ENCODE measurements around the gene ATP8A2.
"Not testable (repeated sequence)": the region's sequence is repeated elsewhere in the genome, so short reads cannot be mapped to it uniquely, and the experiment has no call there.

ATP8A2 gene

DNA sequence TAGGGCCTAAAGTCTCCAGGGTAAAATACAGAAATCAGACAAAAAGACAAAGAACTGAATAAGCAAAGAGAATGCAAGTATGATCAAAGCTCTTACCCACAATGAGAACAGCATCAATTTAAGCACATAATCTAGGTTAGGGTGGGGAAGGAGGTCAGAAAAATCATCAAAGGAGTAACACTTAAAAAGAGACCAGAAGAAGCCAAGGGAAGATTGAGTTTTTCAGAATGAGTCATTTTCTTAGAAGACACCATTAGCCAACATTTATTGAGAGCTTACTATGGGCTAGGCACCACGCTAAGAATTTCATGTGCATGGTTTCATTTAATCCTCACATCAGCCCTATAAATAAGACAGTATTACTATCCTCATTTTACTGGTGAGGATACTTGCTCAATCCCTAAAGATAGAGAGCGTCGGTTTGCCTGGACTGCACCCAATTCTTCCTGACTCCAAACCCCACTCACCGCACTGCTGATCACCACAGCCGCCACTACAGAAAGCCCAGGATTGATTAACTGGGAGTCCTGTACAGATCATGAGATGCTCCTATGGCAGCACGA, 681.7 kb downstream of the ATP8A2 start:
- no peak overlapping the region for H2AFZ ChIP-seq (ENCODE audit: low read length, unreplicated experiment)
- H3K36me3 ChIP-seq (ENCODE audit: insufficient read depth, low read length), result no peaks in the 10 kb centered on the region
- no peak overlapping the region for H3K27ac ChIP-seq (ENCODE audit: low read depth, low read length)
- no peaks in the 10 kb centered on the region for H3K79me2 ChIP-seq (ENCODE audit: control insufficient read depth, insufficient read depth, low read length, unreplicated experiment)
- no peaks in the 10 kb centered on the region for H3K4me1 ChIP-seq (ENCODE audit: control insufficient read depth, insufficient read depth, low read length, unreplicated experiment)
- H3K4me3 ChIP-seq (ENCODE audit: low read depth, low read length), result no peak overlapping the region
- peaks cover 66% of the 10 kb centered on the region for H3K27me3 ChIP-seq (ENCODE audit: insufficient read depth, low read length)

DNA sequence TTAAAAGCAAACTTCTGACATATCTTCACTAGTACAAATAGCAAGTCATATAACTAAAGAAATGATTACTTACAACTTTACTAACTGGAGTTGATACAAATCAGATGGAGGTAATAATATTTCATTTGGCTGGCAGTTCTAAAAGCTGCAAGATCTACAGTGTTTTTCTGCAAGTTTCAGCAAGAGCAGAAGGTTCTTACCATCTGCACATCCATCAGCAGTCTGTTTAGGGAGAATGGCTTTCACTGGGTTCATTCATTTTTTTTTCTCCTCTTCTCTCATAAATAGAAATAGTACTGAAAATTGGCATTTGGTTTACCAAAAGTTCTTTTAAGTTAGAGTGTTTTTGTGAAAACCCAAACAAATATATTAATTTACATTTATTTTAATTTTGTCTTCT, 683.1 kb downstream of the ATP8A2 start:
- Histone ChIP-seq H3K27ac (ENCODE audit: low read depth, low read length) (no peak overlapping the region), H3K79me2 (ENCODE audit: control insufficient read depth, insufficient read depth, low read length, unreplicated experiment) (no peaks in the 10 kb centered on the region), H2AFZ (ENCODE audit: low read length, unreplicated experiment) (no peak overlapping the region), H3K27me3 (ENCODE audit: insufficient read depth, low read length) (peaks cover 55% of the 10 kb centered on the region), H3K4me3 (ENCODE audit: low read depth, low read length) (no peak overlapping the region), H3K4me1 (ENCODE audit: control insufficient read depth, insufficient read depth, low read length, unreplicated experiment) (no peaks in the 10 kb centered on the region), H3K36me3 (ENCODE audit: insufficient read depth, low read length) (no peaks in the 10 kb centered on the region)

DNA sequence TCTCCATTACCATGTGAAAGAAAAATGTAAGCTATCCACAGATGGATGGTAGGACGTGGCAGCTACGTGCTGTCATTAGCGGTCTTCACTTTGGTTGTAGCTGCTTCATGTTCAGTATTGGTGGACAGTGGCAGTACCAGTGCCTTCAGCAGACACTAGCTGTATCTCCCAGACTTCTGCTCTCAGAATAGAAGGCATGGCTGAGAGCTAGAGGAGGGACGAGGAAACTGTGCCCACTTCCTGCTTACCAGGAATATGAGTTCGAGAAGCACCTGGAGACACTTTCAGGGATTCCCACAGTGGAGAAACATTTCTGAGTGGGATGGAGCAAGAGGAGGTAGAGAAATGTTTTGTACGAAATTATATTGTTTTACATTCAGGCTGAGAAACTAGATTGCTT, 686.9 kb downstream of the ATP8A2 start:
- Histone ChIP-seq H3K36me3 (ENCODE audit: insufficient read depth, low read length) (no peaks in the 10 kb centered on the region), H3K4me1 (ENCODE audit: control insufficient read depth, insufficient read depth, low read length, unreplicated experiment) (no peaks in the 10 kb centered on the region), H3K27ac (ENCODE audit: low read depth, low read length) (no peak overlapping the region), H3K27me3 (ENCODE audit: insufficient read depth, low read length) (peaks cover 17% of the 10 kb centered on the region), H3K79me2 (ENCODE audit: control insufficient read depth, insufficient read depth, low read length, unreplicated experiment) (no peaks in the 10 kb centered on the region), H3K4me3 (ENCODE audit: low read depth, low read length) (no peak overlapping the region), H2AFZ (ENCODE audit: low read length, unreplicated experiment) (no peak overlapping the region)

DNA sequence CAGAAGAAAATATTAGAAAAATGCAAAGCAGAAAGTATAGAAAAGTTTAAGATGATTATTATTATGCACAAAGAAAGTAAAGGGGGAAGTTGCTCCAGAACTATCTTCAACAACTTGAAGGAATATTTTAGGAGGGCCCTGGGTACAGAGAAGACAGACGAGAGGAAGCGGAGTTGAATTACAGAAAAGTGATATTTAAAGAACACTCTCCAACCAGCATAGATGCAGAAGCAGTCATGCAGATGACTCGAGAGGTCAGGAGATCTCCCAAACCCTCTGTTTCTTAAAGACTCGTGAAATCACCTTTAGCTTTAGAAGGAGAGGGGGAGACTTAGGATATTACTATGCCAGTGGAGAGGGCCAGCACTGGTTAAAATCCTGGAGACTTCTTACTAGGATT, 688.6 kb downstream of the ATP8A2 start:
- H3K27me3 ChIP-seq (ENCODE audit: insufficient read depth, low read length), result peaks cover 11% of the 10 kb centered on the region; the same call in 1 of the 2 replicates
- no peaks in the 10 kb centered on the region for H3K36me3 ChIP-seq (ENCODE audit: insufficient read depth, low read length)
- H3K4me3 ChIP-seq (ENCODE audit: low read depth, low read length), result no peak overlapping the region
- no peak overlapping the region for H3K27ac ChIP-seq (ENCODE audit: low read depth, low read length)
- H3K4me1 ChIP-seq (ENCODE audit: control insufficient read depth, insufficient read depth, low read length, unreplicated experiment), result no peaks in the 10 kb centered on the region
- no peak overlapping the region for H2AFZ ChIP-seq (ENCODE audit: low read length, unreplicated experiment)
- H3K79me2 ChIP-seq (ENCODE audit: control insufficient read depth, insufficient read depth, low read length, unreplicated experiment), result no peaks in the 10 kb centered on the region

DNA sequence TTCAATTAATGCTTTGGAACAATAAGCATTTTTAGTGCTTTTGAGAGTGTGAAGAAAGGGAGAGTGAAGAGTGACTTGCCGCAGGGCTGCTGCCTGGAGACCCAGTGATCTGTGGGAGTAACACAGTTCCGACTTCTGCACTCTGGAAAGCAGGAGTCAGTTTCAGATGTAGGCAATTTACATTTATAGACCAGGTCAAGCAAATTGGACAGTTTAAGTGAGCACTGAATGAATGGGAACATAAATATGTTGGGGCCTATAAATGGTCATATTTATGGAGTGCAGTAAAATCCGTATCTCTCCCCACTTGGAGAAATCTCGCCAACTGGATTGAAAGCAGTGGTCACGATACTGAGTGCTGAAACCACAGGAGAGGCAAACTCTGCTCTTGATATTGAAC, 689.5 kb downstream of the ATP8A2 start:
- Histone ChIP-seq H3K79me2 (ENCODE audit: control insufficient read depth, insufficient read depth, low read length, unreplicated experiment) (no peaks in the 10 kb centered on the region), H3K4me3 (ENCODE audit: low read depth, low read length) (no peak overlapping the region), H3K36me3 (ENCODE audit: insufficient read depth, low read length) (no peaks in the 10 kb centered on the region), H2AFZ (ENCODE audit: low read length, unreplicated experiment) (no peak overlapping the region), H3K4me1 (ENCODE audit: control insufficient read depth, insufficient read depth, low read length, unreplicated experiment) (no peaks in the 10 kb centered on the region), H3K27me3 (ENCODE audit: insufficient read depth, low read length) (peaks cover 5% of the 10 kb centered on the region; the same call in 1 of the 2 replicates), H3K27ac (ENCODE audit: low read depth, low read length) (no peak overlapping the region)

DNA sequence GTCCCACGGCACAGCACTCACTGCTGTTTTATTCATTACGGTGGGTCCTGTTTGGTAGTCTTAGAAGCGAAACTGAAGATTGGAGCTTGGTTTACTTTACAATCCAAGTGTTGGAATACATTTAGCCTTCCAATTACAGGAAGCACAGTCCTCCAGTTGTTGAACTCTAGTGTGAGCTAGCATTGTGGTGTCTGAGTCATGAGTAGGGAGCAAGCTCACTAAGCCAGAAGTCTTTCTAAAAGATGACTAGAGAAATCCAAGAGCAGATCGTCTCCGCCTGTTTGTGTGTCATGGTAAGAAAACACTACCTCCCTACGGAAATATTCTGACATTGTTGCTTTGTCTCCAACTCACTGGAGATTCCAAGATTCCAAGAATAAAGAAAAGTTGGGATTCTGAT, 690.2 kb downstream of the ATP8A2 start:
- Histone ChIP-seq H3K79me2 (ENCODE audit: control insufficient read depth, insufficient read depth, low read length, unreplicated experiment) (no peaks in the 10 kb centered on the region), H3K36me3 (ENCODE audit: insufficient read depth, low read length) (no peaks in the 10 kb centered on the region), H3K4me1 (ENCODE audit: control insufficient read depth, insufficient read depth, low read length, unreplicated experiment) (no peaks in the 10 kb centered on the region), H3K4me3 (ENCODE audit: low read depth, low read length) (no peak overlapping the region; the same call in 1 of the 2 replicates), H3K27ac (ENCODE audit: low read depth, low read length) (no peak overlapping the region), H3K27me3 (ENCODE audit: insufficient read depth, low read length) (peaks cover 5% of the 10 kb centered on the region; the same call in 1 of the 2 replicates), H2AFZ (ENCODE audit: low read length, unreplicated experiment) (no peak overlapping the region)

DNA sequence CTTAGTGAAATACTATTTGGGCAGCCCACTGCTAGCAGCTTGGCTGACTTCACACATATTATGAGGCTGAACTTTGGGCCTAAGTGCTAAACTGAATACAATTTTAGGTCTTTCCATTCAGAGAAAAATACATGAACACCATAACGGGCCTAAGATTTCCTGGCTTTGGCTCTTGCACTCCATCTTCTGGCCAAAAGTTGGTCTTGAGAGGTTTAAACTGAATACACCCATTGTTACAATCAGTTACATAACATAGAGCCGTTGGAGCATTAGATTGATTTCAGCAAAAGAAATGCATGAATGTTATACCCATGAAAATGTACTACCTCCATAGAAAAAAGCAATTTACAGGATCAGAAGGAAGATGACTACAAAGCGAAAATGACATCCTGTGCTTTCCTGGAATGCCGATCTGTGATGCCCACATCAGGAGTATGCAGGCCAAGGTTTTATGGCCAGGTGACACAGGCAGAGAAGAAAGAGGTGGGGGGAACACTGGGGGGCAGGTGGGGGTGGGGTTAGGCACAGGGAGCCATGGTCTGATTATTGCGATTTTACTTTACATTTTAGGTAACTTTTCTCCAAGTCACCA, 691.2 kb downstream of the ATP8A2 start:
- Histone ChIP-seq H3K27ac (ENCODE audit: low read depth, low read length) (no peak overlapping the region), H3K4me3 (ENCODE audit: low read depth, low read length) (no peak overlapping the region), H3K36me3 (ENCODE audit: insufficient read depth, low read length) (no peaks in the 10 kb centered on the region), H3K27me3 (ENCODE audit: insufficient read depth, low read length) (peaks cover 5% of the 10 kb centered on the region; the same call in 1 of the 2 replicates), H3K4me1 (ENCODE audit: control insufficient read depth, insufficient read depth, low read length, unreplicated experiment) (no peaks in the 10 kb centered on the region), H3K79me2 (ENCODE audit: control insufficient read depth, insufficient read depth, low read length, unreplicated experiment) (no peaks in the 10 kb centered on the region), H2AFZ (ENCODE audit: low read length, unreplicated experiment) (no peak overlapping the region)

DNA sequence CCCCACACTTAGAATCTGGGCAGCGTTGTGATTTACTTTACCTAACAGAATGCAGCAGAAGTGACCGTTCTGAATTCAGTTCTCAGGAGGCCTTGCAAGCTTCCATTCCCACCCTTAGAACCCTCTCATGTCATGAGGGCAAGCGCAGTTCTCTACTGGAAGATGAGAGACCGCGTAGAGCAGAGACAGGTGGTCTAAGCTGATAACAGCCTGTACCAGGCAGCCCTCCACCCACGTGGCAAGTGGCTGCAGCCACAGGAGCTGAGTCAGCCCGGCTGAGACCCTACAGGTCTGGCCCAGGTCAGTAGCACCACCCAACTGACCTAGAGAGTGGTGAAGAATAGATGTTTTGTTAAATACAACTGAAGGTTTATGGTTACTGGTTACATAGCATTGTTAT, 694.7 kb downstream of the ATP8A2 start:
- H2AFZ ChIP-seq (ENCODE audit: low read length, unreplicated experiment); H3K36me3 ChIP-seq (ENCODE audit: insufficient read depth, low read length); H3K27ac ChIP-seq (ENCODE audit: low read depth, low read length); H3K27me3 ChIP-seq (ENCODE audit: insufficient read depth, low read length); H3K79me2 ChIP-seq (ENCODE audit: control insufficient read depth, insufficient read depth, low read length, unreplicated experiment); H3K4me1 ChIP-seq (ENCODE audit: control insufficient read depth, insufficient read depth, low read length, unreplicated experiment); H3K4me3 ChIP-seq (ENCODE audit: low read depth, low read length): not testable (repeated sequence)

DNA sequence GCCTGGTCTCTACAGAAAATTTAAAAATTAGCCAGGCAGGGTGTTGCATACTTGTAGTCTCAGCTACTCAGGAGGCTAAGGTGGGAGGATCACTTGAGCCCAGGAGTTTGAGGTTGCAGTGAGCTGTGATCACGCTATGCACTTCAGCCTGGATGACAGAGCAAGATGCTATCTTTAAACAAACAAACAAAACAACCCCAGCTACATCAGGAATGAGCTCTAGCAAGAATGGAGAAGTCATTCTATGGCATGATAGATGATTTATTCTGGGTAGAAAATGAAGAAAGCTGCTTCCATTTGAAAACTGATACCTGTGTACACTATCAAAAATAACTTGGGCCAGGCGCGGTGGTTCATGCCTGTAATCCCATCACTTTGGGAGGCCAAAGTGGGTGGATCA, 695.8 kb downstream of the ATP8A2 start:
- H3K4me3 ChIP-seq (ENCODE audit: low read depth, low read length), result no peak overlapping the region
- H2AFZ ChIP-seq (ENCODE audit: low read length, unreplicated experiment), result no peak overlapping the region
- H3K36me3 ChIP-seq (ENCODE audit: insufficient read depth, low read length), result no peaks in the 10 kb centered on the region

DNA sequence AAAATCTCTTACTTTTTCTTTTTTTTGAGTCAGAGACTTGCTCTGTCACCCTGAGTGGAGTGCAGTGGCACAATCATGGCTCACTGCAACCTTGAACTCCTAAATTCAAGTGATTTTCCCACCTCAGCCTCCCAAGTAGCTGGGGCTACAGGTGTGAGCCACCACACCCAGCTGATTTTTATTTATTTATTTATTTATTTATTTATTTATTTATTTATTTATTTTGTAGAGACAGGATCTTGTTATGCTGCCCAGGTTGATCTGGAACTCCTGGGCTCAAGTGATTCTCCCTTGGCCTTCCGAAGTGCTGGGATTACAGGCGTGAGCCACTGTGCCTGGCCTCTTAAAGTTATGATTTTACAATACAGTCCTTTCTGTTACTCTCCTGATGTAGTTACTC, 696.6 kb downstream of the ATP8A2 start:
- H3K27me3 ChIP-seq (ENCODE audit: insufficient read depth, low read length); H3K27ac ChIP-seq (ENCODE audit: low read depth, low read length); H3K36me3 ChIP-seq (ENCODE audit: insufficient read depth, low read length); H3K79me2 ChIP-seq (ENCODE audit: control insufficient read depth, insufficient read depth, low read length, unreplicated experiment); H3K4me1 ChIP-seq (ENCODE audit: control insufficient read depth, insufficient read depth, low read length, unreplicated experiment); H2AFZ ChIP-seq (ENCODE audit: low read length, unreplicated experiment); H3K4me3 ChIP-seq (ENCODE audit: low read depth, low read length): not testable (repeated sequence)

More for the DNA sequence above, 695.8 kb downstream of the ATP8A2 start:
- Histone ChIP-seq H3K79me2 (ENCODE audit: control insufficient read depth, insufficient read depth, low read length, unreplicated experiment) (no peaks in the 10 kb centered on the region), H3K27me3 (ENCODE audit: insufficient read depth, low read length) (0 out of 2 replicates have a peak, but pooled peaks cover 4% of the 10 kb centered on the region), H3K4me1 (ENCODE audit: control insufficient read depth, insufficient read depth, low read length, unreplicated experiment) (no peaks in the 10 kb centered on the region), H3K27ac (ENCODE audit: low read depth, low read length) (no peak overlapping the region)

DNA sequence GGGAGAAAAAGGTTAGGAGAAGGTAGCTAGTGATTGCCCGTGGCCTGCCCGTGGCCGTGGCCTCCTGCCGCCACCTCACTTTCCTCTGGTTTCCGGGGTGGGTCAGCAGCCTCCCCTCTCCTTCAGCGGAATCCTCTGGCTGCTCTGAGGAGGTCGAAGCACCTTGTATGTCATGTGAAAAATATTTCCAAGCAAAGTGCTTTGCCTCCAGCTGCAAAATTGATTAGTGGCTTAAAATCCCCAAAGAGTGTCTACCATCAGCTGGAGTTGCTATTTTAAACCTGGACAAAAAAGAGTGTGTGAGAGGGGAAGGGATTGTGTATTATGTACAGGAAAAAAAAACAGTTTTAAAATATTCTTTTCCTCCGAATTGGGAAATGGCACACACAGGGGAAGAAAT, 697.9 kb downstream of the ATP8A2 start:
- H3K4me3 ChIP-seq (ENCODE audit: low read depth, low read length); H3K4me1 ChIP-seq (ENCODE audit: control insufficient read depth, insufficient read depth, low read length, unreplicated experiment); H3K79me2 ChIP-seq (ENCODE audit: control insufficient read depth, insufficient read depth, low read length, unreplicated experiment); H3K36me3 ChIP-seq (ENCODE audit: insufficient read depth, low read length); H3K27ac ChIP-seq (ENCODE audit: low read depth, low read length); H2AFZ ChIP-seq (ENCODE audit: low read length, unreplicated experiment); H3K27me3 ChIP-seq (ENCODE audit: insufficient read depth, low read length): not testable (repeated sequence)

Data from ACC112 (cell line).